ENCODE data around the gene CRACDL. TPM values are rescaled to one million over a fixed set of nuclear protein-coding genes. Genes with fewer than 3 reads are reported as not detected.
A peak's percentile ranks its signal among the peaks of the same experiment; 100 is the strongest.

CRACDL gene
- total and polyA plus RNA-seq, 2 of the 13 experiments (the other 11 are each of a cell fraction or from before 2014, with no cell fraction given) = 0.15 to 0.26 TPM

DNA sequence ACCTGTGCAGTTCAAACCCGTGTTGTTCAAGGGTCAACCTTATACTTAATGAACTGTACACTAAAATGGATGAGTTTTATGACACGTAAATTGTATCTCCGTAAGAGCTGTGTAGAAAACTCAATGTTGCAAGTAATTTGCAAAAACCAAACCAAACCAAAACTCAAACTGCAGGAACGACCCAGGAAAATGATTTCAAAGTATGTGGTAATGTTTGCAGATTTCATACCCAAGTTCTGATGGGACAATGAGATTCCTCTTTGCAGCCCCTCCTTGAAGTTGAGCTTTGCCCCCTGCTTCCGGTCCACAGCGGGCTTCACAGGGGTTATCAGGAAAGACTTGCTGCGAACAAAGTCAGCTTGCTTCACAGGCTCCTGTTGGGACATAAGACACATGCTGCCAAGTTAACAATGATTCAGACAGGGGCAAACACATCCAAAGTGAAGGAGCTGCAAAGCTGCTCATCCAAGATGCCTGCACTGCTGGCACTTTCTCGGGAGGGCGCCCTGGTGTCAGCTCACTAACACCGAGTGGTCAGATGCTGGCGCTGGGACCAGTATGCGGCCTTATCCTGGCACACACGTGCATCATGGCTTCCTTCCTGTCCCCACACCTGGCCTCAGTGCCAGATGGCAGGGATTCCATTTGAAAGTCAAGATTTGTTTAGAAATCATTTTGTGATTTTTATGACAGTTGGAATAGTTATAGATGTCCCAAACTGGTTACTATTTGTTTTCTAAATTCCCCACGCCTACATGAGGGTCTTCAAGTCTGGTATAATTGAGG is 139.9 kb downstream of the CRACDL start (continued):
- TF ChIP-seq, protein P1, sequence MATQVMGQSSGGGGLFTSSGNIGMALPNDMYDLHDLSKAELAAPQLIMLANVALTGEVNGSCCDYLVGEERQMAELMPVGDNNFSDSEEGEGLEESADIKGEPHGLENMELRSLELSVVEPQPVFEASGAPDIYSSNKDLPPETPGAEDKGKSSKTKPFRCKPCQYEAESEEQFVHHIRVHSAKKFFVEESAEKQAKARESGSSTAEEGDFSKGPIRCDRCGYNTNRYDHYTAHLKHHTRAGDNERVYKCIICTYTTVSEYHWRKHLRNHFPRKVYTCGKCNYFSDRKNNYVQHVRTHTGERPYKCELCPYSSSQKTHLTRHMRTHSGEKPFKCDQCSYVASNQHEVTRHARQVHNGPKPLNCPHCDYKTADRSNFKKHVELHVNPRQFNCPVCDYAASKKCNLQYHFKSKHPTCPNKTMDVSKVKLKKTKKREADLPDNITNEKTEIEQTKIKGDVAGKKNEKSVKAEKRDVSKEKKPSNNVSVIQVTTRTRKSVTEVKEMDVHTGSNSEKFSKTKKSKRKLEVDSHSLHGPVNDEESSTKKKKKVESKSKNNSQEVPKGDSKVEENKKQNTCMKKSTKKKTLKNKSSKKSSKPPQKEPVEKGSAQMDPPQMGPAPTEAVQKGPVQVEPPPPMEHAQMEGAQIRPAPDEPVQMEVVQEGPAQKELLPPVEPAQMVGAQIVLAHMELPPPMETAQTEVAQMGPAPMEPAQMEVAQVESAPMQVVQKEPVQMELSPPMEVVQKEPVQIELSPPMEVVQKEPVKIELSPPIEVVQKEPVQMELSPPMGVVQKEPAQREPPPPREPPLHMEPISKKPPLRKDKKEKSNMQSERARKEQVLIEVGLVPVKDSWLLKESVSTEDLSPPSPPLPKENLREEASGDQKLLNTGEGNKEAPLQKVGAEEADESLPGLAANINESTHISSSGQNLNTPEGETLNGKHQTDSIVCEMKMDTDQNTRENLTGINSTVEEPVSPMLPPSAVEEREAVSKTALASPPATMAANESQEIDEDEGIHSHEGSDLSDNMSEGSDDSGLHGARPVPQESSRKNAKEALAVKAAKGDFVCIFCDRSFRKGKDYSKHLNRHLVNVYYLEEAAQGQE (IDR thresholded peaks at IDR 0.05; ENCODE audit: borderline replicate concordance in 1 of 2, low read depth in 1 of 2, low read length in 2 of 2) = peak in 1 of 2 experiments; percentile 55; a peak in 1 of 4 replicates
- TF ChIP-seq, protein P2, sequence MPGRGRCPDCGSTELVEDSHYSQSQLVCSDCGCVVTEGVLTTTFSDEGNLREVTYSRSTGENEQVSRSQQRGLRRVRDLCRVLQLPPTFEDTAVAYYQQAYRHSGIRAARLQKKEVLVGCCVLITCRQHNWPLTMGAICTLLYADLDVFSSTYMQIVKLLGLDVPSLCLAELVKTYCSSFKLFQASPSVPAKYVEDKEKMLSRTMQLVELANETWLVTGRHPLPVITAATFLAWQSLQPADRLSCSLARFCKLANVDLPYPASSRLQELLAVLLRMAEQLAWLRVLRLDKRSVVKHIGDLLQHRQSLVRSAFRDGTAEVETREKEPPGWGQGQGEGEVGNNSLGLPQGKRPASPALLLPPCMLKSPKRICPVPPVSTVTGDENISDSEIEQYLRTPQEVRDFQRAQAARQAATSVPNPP (CRISPR knock-in tag; IDR thresholded peaks at IDR 0.05) = peak; percentile 95
- TF ChIP-seq HES4 (CRISPR knock-in tag; IDR thresholded peaks at IDR 0.05; ENCODE audit: borderline replicate concordance) (no peak), KLF15 (CRISPR knock-in tag; IDR thresholded peaks at IDR 0.05; ENCODE audit: borderline replicate concordance) (no peak), JUNB (CRISPR knock-in tag; IDR thresholded peaks at IDR 0.05; ENCODE audit: borderline replicate concordance) (peak; percentile 82; the same call in 1 of the 2 replicates), ZMYM3 (CRISPR knock-in tag; IDR thresholded peaks at IDR 0.05) (peak; percentile 74; the same call in 1 of the 2 replicates), EP300 (IDR thresholded peaks at IDR 0.05; ENCODE audit: low read depth in 2 of 2, low read length in 2 of 2) (peak; percentile 96 to 99), EP300 (CRISPR knock-in tag; IDR thresholded peaks at IDR 0.05; ENCODE audit: borderline replicate concordance) (peak; percentile 99), ZSCAN29 (CRISPR knock-in tag; conservative IDR thresholded peaks at IDR 0.05) (peak; percentile 84; the same call in 1 of the 2 replicates), MEIS1 (CRISPR knock-in tag; IDR thresholded peaks at IDR 0.05; ENCODE audit: borderline replicate concordance) (peak; percentile 82; the same call in 1 of the 2 replicates), JUN (CRISPR knock-in tag; IDR thresholded peaks at IDR 0.05) (no peak; the same call in 1 of the 2 replicates), FOXK1 (CRISPR knock-in tag; IDR thresholded peaks at IDR 0.05; ENCODE audit: borderline replicate concordance, low read depth) (peak; percentile 81; the same call in 1 of the 2 replicates)
- TF ChIP-seq, protein P3, sequence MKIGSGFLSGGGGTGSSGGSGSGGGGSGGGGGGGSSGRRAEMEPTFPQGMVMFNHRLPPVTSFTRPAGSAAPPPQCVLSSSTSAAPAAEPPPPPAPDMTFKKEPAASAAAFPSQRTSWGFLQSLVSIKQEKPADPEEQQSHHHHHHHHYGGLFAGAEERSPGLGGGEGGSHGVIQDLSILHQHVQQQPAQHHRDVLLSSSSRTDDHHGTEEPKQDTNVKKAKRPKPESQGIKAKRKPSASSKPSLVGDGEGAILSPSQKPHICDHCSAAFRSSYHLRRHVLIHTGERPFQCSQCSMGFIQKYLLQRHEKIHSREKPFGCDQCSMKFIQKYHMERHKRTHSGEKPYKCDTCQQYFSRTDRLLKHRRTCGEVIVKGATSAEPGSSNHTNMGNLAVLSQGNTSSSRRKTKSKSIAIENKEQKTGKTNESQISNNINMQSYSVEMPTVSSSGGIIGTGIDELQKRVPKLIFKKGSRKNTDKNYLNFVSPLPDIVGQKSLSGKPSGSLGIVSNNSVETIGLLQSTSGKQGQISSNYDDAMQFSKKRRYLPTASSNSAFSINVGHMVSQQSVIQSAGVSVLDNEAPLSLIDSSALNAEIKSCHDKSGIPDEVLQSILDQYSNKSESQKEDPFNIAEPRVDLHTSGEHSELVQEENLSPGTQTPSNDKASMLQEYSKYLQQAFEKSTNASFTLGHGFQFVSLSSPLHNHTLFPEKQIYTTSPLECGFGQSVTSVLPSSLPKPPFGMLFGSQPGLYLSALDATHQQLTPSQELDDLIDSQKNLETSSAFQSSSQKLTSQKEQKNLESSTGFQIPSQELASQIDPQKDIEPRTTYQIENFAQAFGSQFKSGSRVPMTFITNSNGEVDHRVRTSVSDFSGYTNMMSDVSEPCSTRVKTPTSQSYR (CRISPR knock-in tag; IDR thresholded peaks at IDR 0.05; ENCODE audit: borderline replicate concordance) = peak; percentile 79; the same call in 1 of the 2 replicates
- TF ChIP-seq, protein P4, sequence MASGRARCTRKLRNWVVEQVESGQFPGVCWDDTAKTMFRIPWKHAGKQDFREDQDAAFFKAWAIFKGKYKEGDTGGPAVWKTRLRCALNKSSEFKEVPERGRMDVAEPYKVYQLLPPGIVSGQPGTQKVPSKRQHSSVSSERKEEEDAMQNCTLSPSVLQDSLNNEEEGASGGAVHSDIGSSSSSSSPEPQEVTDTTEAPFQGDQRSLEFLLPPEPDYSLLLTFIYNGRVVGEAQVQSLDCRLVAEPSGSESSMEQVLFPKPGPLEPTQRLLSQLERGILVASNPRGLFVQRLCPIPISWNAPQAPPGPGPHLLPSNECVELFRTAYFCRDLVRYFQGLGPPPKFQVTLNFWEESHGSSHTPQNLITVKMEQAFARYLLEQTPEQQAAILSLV (CRISPR knock-in tag; IDR thresholded peaks at IDR 0.05; ENCODE audit: borderline replicate concordance) = peak; percentile 92
- TF ChIP-seq, protein P5, sequence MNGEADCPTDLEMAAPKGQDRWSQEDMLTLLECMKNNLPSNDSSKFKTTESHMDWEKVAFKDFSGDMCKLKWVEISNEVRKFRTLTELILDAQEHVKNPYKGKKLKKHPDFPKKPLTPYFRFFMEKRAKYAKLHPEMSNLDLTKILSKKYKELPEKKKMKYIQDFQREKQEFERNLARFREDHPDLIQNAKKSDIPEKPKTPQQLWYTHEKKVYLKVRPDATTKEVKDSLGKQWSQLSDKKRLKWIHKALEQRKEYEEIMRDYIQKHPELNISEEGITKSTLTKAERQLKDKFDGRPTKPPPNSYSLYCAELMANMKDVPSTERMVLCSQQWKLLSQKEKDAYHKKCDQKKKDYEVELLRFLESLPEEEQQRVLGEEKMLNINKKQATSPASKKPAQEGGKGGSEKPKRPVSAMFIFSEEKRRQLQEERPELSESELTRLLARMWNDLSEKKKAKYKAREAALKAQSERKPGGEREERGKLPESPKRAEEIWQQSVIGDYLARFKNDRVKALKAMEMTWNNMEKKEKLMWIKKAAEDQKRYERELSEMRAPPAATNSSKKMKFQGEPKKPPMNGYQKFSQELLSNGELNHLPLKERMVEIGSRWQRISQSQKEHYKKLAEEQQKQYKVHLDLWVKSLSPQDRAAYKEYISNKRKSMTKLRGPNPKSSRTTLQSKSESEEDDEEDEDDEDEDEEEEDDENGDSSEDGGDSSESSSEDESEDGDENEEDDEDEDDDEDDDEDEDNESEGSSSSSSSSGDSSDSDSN (CRISPR knock-in tag; IDR thresholded peaks at IDR 0.05) = peak; percentile 16; the same call in 1 of the 2 replicates
